GM21367 (cell line): Measurements from ENCODE around the gene ETS2.

Source experiments
- ATAC-seq: cut with Tn5 transposase; IDR thresholded peaks from one replicate; pipeline ENCODE4 v1.9.1; 2021; ENCODE audit not compliant: unreplicated experiment

Gene ETS2

GRCh38 chr21:38858026-38858811, 52.5 kb downstream of the ETS2 start:
- no peak for ATAC-seq

- no peak for ATAC-seq
Observed at GRCh38 chr21:38858812-38859205, 53.1 kb downstream of the ETS2 start.

- no peak for ATAC-seq
Observed at GRCh38 chr21:38859852-38860251, 54.1 kb downstream of the ETS2 start.

- ATAC-seq: no peak
Observed at GRCh38 chr21:38861056-38861455, 55.3 kb downstream of the ETS2 start.

- peak; percentile 87 for ATAC-seq
Observed at GRCh38 chr21:38861989-38862683, 56.4 kb downstream of the ETS2 start.

- ATAC-seq: no peak
Observed at GRCh38 chr21:38863291-38863690, 57.6 kb downstream of the ETS2 start.

- ATAC-seq: no peak
Observed at GRCh38 chr21:38863843-38864363, 58.2 kb downstream of the ETS2 start.

- ATAC-seq: no peak
Observed at GRCh38 chr21:38864964-38865363, 59.2 kb downstream of the ETS2 start.

- no peak for ATAC-seq
Observed at GRCh38 chr21:38869196-38869595, 63.5 kb downstream of the ETS2 start.

- no peak for ATAC-seq
Observed at GRCh38 chr21:38869946-38870345, 64.2 kb downstream of the ETS2 start.
